Ascending aorta (tissue), 2 donors: ENCODE measurements around the gene IFITM1. TPM values are rescaled to one million over a fixed set of nuclear protein-coding genes. Genes with fewer than 3 reads are reported as not detected.

ENCODE experiments used
- DNase-seq, 2 donors: peaks; one replicate each; pipeline ENCODE4 v3.0.0-alpha.2; 2019; ENCODE audit warnings: low spot score in 2 of 2
- H3K27ac ChIP-seq, 2 donors: fragments of 200-600 bp; sonication (generic); one replicate each; pipeline ENCODE4 v1.5.1; 2016 to 2017; ENCODE audit warnings: mild to moderate bottlenecking in 1 of 2
- H3K27me3 ChIP-seq: fragments of 200-600 bp; sonication (generic); one replicate; pipeline ENCODE4 v1.5.1; 2017
- H3K36me3 ChIP-seq, 2 donors: fragments of 200-600 bp; sonication (generic); one replicate each; pipeline ENCODE4 v1.5.1; 2016
- H3K4me1 ChIP-seq, 2 donors: fragments of 200-600 bp; sonication (generic); one replicate each; pipeline ENCODE4 v1.5.1; 2016 to 2017; ENCODE audit warnings: mild to moderate bottlenecking in 1 of 2
- H3K4me3 ChIP-seq, 2 donors: fragments of 200-600 bp; sonication (generic); one replicate each; pipeline ENCODE4 v1.5.1; 2016 to 2017; ENCODE audit warnings: mild to moderate bottlenecking in 1 of 2
- H3K9me3 ChIP-seq, 2 donors: fragments of 200-600 bp; sonication (generic); one replicate each; pipeline ENCODE4 v1.5.1; 2016
- intact Hi-C: fragments of 100-400 bp; cut with DNase I; formaldehyde crosslinking; loops from one replicate; pipeline ENCODE4 v1.15.1; 2023
- total RNA-seq: library from RNA; depleted of rRNA; stranded (reverse); fragments of >200 nt; gene quantifications from one replicate; pipeline ENCODE4 v1.1.0, GENCODE V29; 2016
- TF ChIP-seq, protein P1 (sequence below), 3 experiments: fragments of 200-600 bp in 2 of 3; fragments of 450-650 bp in 1 of 3; sonication (generic) in 2 of 3; IDR thresholded peaks; one replicate each; pipeline ENCODE4 v1.5.1; 2016 to 2019; ENCODE audit warnings: antibody characterized with exemption in 3 of 3, mild to moderate bottlenecking in 1 of 3, moderate library complexity in 1 of 3

IFITM1 gene
- total RNA-seq, 1 donor from 2014 or later = 650 TPM

DNA sequence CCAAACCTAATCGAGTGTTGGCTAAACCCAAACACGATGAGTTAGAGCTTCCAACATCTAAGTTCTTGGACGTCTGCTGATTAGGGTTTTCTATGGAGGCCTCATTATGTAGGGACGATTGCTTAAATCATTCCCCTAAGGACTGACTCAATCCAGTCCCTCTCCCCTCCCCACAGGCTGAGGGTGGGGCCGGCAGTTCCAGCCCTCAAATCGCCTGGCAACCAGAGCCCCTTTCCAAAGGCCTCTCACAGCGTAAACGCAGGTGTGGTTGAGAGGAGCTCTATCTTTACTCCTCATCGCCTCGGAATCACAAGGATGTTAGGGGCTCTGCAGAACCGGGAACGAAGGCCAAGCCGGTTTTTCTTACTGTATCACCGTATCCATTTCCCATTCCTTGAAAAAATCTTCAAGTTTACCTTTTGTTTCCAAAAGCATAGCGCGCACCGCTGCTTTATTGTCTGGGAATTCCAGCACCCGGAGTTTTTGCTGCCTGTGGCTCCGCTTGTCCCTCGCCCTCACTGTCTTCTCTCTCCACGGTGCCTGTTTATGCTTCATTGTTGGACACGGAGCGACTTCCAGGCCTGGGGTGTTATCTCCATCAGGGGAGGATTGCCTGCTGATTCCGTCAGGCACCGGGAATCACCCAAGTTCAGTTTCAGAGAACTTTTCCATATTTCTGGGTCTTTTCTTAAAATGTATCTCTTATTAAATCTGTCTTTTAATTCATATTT, 20.6 kb downstream of the IFITM1 start:
- Histone ChIP-seq H3K36me3 (no peaks in the 10 kb centered on the region), H3K27ac (peak overlapping the region in 1 of 2 donors; percentile 34), H3K4me3 (no peak overlapping the region), H3K9me3 (no peaks in the 10 kb centered on the region), H3K27me3 (no peaks in the 10 kb centered on the region), H3K4me1 (no peaks in the 10 kb centered on the region)
- DNase-seq = peak in 1 of 2 donors; percentile 30
- intact Hi-C loops = no loop called here
- TF ChIP-seq, protein P1, sequence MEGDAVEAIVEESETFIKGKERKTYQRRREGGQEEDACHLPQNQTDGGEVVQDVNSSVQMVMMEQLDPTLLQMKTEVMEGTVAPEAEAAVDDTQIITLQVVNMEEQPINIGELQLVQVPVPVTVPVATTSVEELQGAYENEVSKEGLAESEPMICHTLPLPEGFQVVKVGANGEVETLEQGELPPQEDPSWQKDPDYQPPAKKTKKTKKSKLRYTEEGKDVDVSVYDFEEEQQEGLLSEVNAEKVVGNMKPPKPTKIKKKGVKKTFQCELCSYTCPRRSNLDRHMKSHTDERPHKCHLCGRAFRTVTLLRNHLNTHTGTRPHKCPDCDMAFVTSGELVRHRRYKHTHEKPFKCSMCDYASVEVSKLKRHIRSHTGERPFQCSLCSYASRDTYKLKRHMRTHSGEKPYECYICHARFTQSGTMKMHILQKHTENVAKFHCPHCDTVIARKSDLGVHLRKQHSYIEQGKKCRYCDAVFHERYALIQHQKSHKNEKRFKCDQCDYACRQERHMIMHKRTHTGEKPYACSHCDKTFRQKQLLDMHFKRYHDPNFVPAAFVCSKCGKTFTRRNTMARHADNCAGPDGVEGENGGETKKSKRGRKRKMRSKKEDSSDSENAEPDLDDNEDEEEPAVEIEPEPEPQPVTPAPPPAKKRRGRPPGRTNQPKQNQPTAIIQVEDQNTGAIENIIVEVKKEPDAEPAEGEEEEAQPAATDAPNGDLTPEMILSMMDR (IDR thresholded peaks at IDR 0.05) = no peak

GRCh38 chr11:335779-336658, 22.2 kb downstream of the IFITM1 start:
- Histone ChIP-seq H3K36me3 (no peaks in the 10 kb centered on the region), H3K27me3 (no peaks in the 10 kb centered on the region), H3K9me3 (no peaks in the 10 kb centered on the region), H3K27ac (peak overlapping the region; percentile 61 to 62), H3K4me1 (no peaks in the 10 kb centered on the region), H3K4me3 (no peak overlapping the region)
- TF ChIP-seq, protein P1 (IDR thresholded peaks at IDR 0.05) = no peak
- intact Hi-C loops = no loop called here
- no peak for DNase-seq

- H3K4me1 ChIP-seq = no peaks in the 10 kb centered on the region
- intact Hi-C loops = no loop called here
- TF ChIP-seq, protein P1 (IDR thresholded peaks at IDR 0.05) = no peak
- no peaks in the 10 kb centered on the region for H3K9me3 ChIP-seq
- H3K4me3 ChIP-seq = no peak overlapping the region
- no peaks in the 10 kb centered on the region for H3K36me3 ChIP-seq
- H3K27me3 ChIP-seq = no peaks in the 10 kb centered on the region
- peak overlapping the region; percentile 61 to 62 for H3K27ac ChIP-seq
- no peak for DNase-seq
Measured at GRCh38 chr11:336659-337198, 22.9 kb downstream of the IFITM1 start.

- no peaks in the 10 kb centered on the region for H3K4me1 ChIP-seq
- no peak for DNase-seq
- no peak overlapping the region for H3K27ac ChIP-seq
- no peaks in the 10 kb centered on the region for H3K9me3 ChIP-seq
- H3K27me3 ChIP-seq = no peaks in the 10 kb centered on the region
- TF ChIP-seq, protein P1 (IDR thresholded peaks at IDR 0.05) = no peak
- H3K4me3 ChIP-seq = no peak overlapping the region
- intact Hi-C loops = no loop called here
- H3K36me3 ChIP-seq = no peaks in the 10 kb centered on the region
Measured at GRCh38 chr11:337711-338110, 23.9 kb downstream of the IFITM1 start.

GRCh38 chr11:339963-340362, 26.1 kb downstream of the IFITM1 start:
- TF ChIP-seq, protein P1 (IDR thresholded peaks at IDR 0.05) = no peak
- Histone ChIP-seq H3K9me3 (no peaks in the 10 kb centered on the region), H3K4me1 (no peaks in the 10 kb centered on the region), H3K27me3 (no peaks in the 10 kb centered on the region), H3K27ac (no peak overlapping the region), H3K4me3 (no peak overlapping the region), H3K36me3 (no peaks in the 10 kb centered on the region)
- no peak for DNase-seq
- intact Hi-C loops = no loop called here
